ENCODE data around the gene LYPD6. TPM values are rescaled to one million over a fixed set of nuclear protein-coding genes. Genes with fewer than 3 reads are reported as not detected.

The LYPD6 gene, protein sequence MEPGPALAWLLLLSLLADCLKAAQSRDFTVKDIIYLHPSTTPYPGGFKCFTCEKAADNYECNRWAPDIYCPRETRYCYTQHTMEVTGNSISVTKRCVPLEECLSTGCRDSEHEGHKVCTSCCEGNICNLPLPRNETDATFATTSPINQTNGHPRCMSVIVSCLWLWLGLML
- 0.13 and 0.26 TPM in 2 replicates for total RNA-seq

DNA sequence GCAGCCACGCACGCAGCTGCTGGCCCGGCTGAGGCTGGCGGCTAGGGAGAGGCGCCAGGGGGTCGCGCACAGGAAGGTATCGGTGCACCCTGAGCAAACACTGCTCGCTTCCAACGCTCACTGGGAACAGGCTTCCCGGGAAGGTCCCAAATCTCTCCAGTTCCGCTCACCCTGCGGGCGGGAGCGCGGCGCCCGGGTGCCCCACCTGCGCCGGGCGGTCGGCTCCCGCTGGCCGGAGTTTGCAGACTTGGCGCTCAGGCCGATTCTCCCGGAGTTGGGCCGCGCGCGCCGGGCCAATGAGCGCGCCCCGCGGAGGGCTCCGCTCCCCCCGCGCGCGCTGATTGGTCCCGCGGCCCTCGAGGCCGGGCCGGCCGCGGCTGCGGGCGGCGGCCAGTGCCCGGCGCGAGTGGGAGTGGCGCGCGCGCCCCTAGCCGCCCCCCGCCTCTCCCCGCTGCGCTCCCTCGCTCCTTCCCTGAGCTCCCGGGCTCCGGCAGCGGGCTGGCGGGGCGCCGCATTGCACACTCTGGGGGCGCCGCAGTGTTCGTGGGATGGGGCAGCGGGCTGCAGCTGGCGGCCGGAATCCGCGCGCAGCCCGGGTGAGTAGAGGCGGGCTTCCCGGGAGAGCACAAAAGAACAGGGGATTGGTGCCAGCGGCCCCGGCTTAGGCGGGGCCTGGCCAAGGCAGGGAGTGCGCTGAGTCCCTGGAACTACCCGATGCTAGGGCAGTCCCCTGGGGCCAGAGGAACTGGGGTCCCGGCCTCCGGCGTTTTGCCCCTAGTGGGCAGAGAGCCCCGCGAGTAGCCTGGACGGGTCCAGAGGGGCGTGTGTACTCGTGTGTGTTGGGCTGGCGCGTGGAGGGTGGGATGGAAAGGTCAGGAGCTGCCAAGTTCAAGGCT, at the start of gene LYPD6:
TSS of gene LYPD6 (plus strand) at position 461 of the 896 bp plus-strand sequence. CDS start 107,122 bp downstream, outside the sequence.
- H3K27me3 ChIP-seq (ENCODE audit: control insufficient read depth, insufficient read depth, low read length): peaks cover 3% of the 10 kb centered on the region
- no peak for FAIRE-seq
- peak; percentile 42 for DNase-seq (ENCODE audit: low read depth)

DNA sequence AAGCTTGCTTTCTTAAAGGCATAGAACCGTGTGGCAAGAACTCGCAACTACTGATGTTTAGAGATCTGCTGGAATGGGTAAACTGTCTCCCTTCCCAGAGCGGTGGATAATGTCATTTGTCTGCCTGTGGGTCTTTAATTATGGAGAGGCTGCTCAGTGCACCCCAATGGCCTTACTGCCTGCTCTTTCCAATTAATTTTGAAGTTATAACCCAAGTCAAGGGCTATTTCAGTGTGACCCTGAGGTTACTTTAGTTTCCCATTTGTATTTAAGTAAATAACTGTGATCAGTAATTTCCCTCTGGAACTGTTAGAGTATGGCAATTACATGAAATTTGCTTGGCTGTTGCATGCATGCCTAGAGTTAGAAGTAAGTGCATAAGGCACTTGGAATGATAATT, 48.9 kb upstream of the LYPD6 start:
- TF ChIP-seq, protein P1, sequence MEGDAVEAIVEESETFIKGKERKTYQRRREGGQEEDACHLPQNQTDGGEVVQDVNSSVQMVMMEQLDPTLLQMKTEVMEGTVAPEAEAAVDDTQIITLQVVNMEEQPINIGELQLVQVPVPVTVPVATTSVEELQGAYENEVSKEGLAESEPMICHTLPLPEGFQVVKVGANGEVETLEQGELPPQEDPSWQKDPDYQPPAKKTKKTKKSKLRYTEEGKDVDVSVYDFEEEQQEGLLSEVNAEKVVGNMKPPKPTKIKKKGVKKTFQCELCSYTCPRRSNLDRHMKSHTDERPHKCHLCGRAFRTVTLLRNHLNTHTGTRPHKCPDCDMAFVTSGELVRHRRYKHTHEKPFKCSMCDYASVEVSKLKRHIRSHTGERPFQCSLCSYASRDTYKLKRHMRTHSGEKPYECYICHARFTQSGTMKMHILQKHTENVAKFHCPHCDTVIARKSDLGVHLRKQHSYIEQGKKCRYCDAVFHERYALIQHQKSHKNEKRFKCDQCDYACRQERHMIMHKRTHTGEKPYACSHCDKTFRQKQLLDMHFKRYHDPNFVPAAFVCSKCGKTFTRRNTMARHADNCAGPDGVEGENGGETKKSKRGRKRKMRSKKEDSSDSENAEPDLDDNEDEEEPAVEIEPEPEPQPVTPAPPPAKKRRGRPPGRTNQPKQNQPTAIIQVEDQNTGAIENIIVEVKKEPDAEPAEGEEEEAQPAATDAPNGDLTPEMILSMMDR (IDR thresholded peaks at IDR 0.05; ENCODE audit: insufficient read depth, low read length, severe bottlenecking): no peak
- no peak for FAIRE-seq
- Histone ChIP-seq H3K4me3 (ENCODE audit: low read depth, low read length) (no peak overlapping the region), H3K36me3 (ENCODE audit: control insufficient read depth, insufficient read depth, low read length) (no peaks in the 10 kb centered on the region), H3K27me3 (ENCODE audit: control insufficient read depth, insufficient read depth, low read length) (peaks cover 2% of the 10 kb centered on the region)
- DNase-seq (ENCODE audit: low read depth): no peak

More for the DNA sequence above, at the start of gene LYPD6:
- peak within 1 kb of the TSS; percentile 56 for H3K4me3 ChIP-seq (ENCODE audit: low read depth, low read length)
- TF ChIP-seq, protein P1 (IDR thresholded peaks at IDR 0.05; ENCODE audit: insufficient read depth, low read length, severe bottlenecking): no peak
- no peaks in the 10 kb centered on the region for H3K36me3 ChIP-seq (ENCODE audit: control insufficient read depth, insufficient read depth, low read length)

DNA sequence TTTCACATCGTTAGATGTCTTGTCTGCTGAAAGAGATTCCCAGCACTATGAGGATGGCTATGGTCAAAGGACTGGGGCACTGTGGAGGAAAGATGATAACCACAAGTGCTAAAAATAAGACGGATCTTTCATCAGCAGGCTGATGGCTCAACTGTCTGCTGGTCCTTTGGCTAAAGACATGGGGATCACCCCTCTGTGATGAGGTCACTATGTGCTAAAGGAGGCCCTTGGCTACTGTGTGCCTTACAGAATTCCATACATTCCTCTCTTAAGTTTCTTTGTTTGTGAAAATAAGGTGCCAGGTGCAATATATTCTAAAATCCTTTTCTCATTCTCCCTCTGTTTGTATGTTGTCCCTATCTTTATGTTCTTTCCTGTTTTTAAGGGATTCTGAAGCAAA, 39.7 kb upstream of the LYPD6 start:
- DNase-seq (ENCODE audit: low read depth) (no peak), FAIRE-seq (no peak)
- Histone ChIP-seq H3K4me3 (ENCODE audit: low read depth, low read length) (no peak overlapping the region), H3K36me3 (ENCODE audit: control insufficient read depth, insufficient read depth, low read length) (no peaks in the 10 kb centered on the region), H3K27me3 (ENCODE audit: control insufficient read depth, insufficient read depth, low read length) (peaks cover 2% of the 10 kb centered on the region)
- TF ChIP-seq, protein P1 (IDR thresholded peaks at IDR 0.05; ENCODE audit: insufficient read depth, low read length, severe bottlenecking): no peak

DNA sequence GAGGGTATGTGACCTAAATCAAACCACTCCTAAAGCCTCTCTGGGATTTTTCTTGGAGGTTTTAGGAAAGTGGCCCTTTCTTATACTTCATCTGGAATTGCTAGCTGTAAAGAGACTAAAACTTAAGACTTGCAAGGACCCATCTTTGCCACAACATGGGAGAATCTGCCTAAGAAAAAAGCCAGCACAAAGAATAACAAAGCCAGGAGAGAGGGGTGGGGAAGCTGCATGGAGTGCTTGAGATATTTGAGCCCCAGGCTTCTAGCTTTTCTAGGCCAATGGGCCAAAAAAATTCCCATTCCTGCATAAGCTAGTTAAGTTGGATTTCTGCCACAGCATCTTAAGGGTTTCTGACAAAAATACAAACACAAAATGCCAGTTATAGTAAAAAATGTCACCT, 38.5 kb upstream of the LYPD6 start:
- H3K4me3 ChIP-seq (ENCODE audit: low read depth, low read length): no peak overlapping the region
- no peaks in the 10 kb centered on the region for H3K27me3 ChIP-seq (ENCODE audit: control insufficient read depth, insufficient read depth, low read length)
- TF ChIP-seq, protein P1 (IDR thresholded peaks at IDR 0.05; ENCODE audit: insufficient read depth, low read length, severe bottlenecking): no peak
- no peak for FAIRE-seq
- H3K36me3 ChIP-seq (ENCODE audit: control insufficient read depth, insufficient read depth, low read length): no peaks in the 10 kb centered on the region
- no peak for DNase-seq (ENCODE audit: low read depth)

DNA sequence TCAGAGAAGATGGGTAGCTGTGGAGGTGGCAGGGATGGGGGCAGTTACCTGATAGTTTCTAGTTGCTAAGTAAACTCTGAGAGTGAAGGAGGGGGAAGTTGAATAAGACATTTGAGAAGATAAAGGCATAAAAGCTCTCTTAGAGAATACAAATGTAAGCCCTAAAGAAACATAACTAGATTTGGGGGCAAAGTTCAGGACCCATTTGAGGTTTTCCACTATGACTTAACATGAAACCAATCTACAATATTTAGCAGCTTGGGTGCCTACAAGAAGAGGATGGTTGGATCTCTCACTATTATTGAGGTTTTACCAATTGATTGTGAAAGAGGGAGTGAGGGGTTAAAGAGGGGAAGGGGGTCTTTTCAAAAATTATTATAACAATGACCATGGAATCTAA, 34.4 kb upstream of the LYPD6 start:
- no peak for DNase-seq (ENCODE audit: low read depth)
- no peak for FAIRE-seq
- H3K4me3 ChIP-seq (ENCODE audit: low read depth, low read length): no peak overlapping the region
- TF ChIP-seq, protein P1 (IDR thresholded peaks at IDR 0.05; ENCODE audit: insufficient read depth, low read length, severe bottlenecking): no peak
- H3K27me3 ChIP-seq (ENCODE audit: control insufficient read depth, insufficient read depth, low read length): no peaks in the 10 kb centered on the region
- no peaks in the 10 kb centered on the region for H3K36me3 ChIP-seq (ENCODE audit: control insufficient read depth, insufficient read depth, low read length)
